Measurements from ENCODE around the gene HNRNPUL2. TPM values are rescaled to one million over a fixed set of nuclear protein-coding genes. Genes with fewer than 3 reads are reported as not detected.

The HNRNPUL2 gene
- total RNA-seq, 4 donors from 2014 or later, result 10.7 to 42.6 (median 25.2) TPM

DNA sequence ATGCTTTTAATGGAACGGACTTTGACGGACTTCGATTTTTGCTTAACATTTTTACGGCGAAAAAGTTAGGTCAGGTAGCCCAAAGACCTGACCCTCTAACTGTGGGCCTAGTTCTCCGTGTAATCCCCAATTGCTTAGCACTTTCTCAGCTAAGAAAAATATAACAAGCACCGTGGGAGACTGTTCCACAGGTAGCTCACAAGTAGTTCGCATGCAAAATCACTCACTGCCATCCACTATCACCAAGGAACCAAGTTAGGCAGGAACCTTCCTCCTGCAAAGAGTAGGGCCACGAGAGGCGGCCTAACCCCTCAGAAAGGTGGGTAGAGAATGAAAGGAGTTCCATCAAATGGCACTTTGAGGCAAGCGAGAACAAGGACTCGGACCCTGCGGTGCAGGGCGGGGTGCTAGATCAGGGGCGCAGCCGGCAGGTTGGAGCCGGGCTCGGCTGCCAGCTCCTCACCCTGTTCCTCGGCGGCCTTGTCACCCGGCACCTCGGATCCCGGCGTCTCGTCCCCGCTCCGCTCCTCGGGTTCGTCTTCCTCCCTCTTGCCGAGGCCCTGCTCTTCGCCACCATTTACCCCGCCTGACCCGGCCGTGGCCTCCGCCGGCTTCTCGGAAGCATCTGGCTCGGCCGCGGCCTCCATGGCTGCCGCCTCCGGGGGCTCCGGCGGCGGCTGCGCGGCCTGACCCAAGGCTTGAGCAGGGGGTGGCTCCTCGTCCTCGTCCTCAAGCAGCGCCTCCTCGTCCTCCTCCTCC, 922 bp downstream of the HNRNPUL2 start:
- peak; percentile 1 for ATAC-seq (ENCODE audit: low FRiP score)
- DNase-seq (ENCODE audit: low spot score), result no peak
- TF ChIP-seq, protein P1, sequence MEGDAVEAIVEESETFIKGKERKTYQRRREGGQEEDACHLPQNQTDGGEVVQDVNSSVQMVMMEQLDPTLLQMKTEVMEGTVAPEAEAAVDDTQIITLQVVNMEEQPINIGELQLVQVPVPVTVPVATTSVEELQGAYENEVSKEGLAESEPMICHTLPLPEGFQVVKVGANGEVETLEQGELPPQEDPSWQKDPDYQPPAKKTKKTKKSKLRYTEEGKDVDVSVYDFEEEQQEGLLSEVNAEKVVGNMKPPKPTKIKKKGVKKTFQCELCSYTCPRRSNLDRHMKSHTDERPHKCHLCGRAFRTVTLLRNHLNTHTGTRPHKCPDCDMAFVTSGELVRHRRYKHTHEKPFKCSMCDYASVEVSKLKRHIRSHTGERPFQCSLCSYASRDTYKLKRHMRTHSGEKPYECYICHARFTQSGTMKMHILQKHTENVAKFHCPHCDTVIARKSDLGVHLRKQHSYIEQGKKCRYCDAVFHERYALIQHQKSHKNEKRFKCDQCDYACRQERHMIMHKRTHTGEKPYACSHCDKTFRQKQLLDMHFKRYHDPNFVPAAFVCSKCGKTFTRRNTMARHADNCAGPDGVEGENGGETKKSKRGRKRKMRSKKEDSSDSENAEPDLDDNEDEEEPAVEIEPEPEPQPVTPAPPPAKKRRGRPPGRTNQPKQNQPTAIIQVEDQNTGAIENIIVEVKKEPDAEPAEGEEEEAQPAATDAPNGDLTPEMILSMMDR (IDR thresholded peaks at IDR 0.05), result no peak

DNA sequence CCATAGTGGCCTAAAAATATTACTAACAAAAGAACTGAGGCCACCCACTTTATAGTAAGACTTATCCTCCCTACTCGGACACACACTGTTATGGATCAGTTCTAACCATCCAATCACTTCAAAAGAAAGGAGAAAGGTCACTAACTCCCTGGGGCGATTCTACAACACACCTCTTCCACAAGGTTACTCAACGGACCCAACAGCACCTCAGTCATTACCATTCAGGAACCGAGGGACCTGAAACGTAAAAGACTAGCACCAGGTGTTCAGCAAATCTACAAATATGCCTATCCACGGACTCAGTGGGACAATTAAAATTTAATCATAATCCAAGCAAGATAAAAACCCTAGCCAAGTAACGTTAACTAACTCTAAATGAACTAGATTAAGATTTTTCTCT, 1.6 kb downstream of the HNRNPUL2 start:
- DNase-seq (ENCODE audit: low spot score) (no peak), ATAC-seq (ENCODE audit: low FRiP score) (no peak)
- TF ChIP-seq, protein P1 (IDR thresholded peaks at IDR 0.05), result no peak

DNA sequence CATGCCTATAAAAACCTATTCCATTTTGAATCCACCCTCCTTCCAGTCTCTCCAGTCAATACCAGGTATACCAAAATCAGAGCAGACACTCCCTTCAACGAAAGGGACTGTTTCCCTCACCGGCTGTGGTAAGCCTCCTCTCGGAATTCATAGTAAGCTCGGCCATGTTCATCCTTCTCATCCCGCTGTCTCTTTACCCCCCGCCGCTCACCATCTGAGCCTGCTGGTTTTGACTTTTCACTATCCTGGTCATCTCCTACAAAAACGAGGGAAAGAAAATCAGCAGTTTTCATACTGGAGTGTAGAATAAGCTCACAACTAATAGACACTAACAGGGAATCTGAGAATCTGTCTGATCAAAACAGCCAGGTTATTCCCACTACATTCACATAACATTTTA, 3.1 kb downstream of the HNRNPUL2 start:
- TF ChIP-seq, protein P1 (IDR thresholded peaks at IDR 0.05), result no peak
- no peak for ATAC-seq (ENCODE audit: low FRiP score)
- DNase-seq (ENCODE audit: low spot score), result no peak

DNA sequence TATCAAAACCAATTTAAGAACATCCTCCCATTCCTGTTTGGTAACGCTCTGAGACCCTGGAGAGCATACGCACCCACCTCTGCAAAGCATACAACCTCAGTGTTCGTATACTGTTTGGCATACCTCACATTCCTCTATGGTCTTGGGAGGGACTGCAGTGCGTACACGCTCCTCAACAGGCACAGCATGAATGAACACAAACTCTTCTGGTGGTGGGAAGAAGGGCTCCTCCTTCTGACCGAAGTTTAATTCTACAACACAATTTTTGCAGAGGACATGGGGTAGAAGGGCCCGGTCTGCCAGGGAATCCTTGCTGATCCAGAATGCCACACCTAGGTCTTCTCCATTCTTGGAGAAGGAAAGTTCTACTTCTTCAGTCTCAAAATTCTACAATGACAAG, 5.3 kb downstream of the HNRNPUL2 start:
- DNase-seq (ENCODE audit: low spot score), result no peak
- TF ChIP-seq, protein P1 (IDR thresholded peaks at IDR 0.05), result no peak
- ATAC-seq (ENCODE audit: low FRiP score), result no peak

DNA sequence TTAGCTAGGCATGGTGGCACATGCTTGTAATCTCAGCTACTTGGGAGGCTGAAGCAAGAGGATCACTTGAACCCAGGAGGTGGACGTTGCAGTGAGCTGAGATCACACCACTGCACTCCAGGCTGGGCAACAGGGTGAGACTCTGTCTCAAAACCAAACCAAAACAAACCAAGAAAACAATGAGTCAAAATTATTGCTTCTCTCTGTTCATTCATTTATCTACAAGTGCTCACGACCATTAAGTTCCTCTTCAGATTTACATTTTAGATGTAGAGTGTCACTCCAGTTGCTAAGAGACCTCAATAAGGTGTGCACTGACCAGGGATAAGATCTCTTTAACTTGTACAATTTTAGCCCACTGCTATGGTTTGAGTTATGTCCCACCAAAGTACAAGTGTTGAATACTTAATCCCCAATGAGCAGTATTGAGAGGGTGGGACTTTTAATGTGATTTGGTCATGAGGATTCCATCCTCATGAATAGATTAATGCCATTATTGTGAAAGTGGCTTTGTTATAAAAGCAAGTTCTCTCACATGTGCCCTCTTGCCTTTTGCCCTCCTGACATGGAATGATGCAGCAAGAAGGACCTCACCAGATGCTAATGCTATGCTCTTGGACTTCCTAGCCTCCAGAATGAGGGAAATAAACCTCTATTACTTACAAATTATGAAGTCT, 7.8 kb downstream of the HNRNPUL2 start:
- no peak for DNase-seq (ENCODE audit: low spot score)
- ATAC-seq (ENCODE audit: low FRiP score), result no peak

DNA sequence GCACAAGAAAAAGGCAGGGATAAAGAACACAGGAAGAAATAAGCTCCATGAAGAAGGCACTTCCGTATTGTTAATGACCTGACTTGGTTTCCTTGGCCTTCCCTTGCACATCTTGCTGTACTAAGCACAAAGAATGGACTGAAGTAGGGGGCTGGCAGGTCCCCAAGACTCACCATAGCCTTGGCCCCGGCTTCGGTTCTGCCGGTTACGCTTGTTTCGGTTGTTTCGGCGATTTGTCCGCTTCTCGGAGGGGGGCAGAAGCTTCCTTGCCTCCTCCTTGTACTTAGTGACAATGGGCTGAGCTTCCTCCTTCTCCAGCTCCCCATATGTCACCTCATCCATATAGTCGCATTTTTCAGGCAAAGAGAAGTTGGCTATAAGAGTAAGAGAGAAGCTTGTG, 10.4 kb downstream of the HNRNPUL2 start:
- TF ChIP-seq, protein P1 (IDR thresholded peaks at IDR 0.05), result no peak
- DNase-seq (ENCODE audit: low spot score) (no peak), ATAC-seq (ENCODE audit: low FRiP score) (no peak)

More for the DNA sequence above, 7.8 kb downstream of the HNRNPUL2 start:
- TF ChIP-seq, protein P1 (IDR thresholded peaks at IDR 0.05), result no peak

DNA sequence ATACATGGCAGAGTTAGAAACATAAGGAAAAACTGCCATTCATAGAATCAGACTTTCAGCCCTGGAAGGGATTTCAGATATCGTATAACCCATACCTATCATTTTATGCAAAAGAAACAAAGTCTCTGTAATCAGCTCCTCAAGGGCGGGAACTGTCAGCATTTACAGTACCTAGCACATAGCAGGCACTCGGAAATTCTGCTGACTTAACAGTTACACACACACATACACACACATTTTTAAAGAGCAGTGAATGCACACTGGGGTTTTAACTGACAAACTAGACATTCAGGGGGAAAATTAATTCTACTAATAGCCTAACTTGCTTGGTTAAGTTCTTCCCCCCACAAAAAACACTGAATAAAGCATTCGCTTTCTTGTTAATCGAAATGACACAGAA, 11.1 kb downstream of the HNRNPUL2 start:
- TF ChIP-seq, protein P1 (IDR thresholded peaks at IDR 0.05), result no peak
- DNase-seq (ENCODE audit: low spot score) (no peak), ATAC-seq (ENCODE audit: low FRiP score) (no peak)
